ENCODE results near the gene RPL22L1. TPM values are rescaled to one million over a fixed set of nuclear protein-coding genes. Genes with fewer than 3 reads are reported as not detected.
"Not testable (repeated sequence)": the region's sequence is repeated elsewhere in the genome, so short reads cannot be mapped to it uniquely, and the experiment has no call there.

Gene RPL22L1
- total and polyA plus RNA-seq, 11 donors, result 8.6 to 97.3 (median 29.2) TPM

GRCh38 chr3:170893895-170894294 lies 23.9 kb upstream of the RPL22L1 start:
- Histone ChIP-seq H3K36me3 (peaks cover 0 to 10% (median 2%) of the 10 kb centered on the region in 9 donors), H3K4me3 (no peak overlapping the region), H3K4me1 (no peaks in the 10 kb centered on the region), H3K9me3 (no peaks in the 10 kb centered on the region), H3K27ac (no peak overlapping the region), H3K27me3 (no peaks in the 10 kb centered on the region)
- intact Hi-C loops (cut with DNase I), result no loop called here
- no peak for TF ChIP-seq POLR2A (IDR thresholded peaks at IDR 0.05)
- TF ChIP-seq, protein P1, sequence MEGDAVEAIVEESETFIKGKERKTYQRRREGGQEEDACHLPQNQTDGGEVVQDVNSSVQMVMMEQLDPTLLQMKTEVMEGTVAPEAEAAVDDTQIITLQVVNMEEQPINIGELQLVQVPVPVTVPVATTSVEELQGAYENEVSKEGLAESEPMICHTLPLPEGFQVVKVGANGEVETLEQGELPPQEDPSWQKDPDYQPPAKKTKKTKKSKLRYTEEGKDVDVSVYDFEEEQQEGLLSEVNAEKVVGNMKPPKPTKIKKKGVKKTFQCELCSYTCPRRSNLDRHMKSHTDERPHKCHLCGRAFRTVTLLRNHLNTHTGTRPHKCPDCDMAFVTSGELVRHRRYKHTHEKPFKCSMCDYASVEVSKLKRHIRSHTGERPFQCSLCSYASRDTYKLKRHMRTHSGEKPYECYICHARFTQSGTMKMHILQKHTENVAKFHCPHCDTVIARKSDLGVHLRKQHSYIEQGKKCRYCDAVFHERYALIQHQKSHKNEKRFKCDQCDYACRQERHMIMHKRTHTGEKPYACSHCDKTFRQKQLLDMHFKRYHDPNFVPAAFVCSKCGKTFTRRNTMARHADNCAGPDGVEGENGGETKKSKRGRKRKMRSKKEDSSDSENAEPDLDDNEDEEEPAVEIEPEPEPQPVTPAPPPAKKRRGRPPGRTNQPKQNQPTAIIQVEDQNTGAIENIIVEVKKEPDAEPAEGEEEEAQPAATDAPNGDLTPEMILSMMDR (IDR thresholded peaks at IDR 0.05), result no peak
- no peak for ATAC-seq
- DNase-seq, result no peak
- 97 to 99% (median 98%) methylated on average over 8 of the region's 8 CpGs for WGBS, 4 donors

DNA sequence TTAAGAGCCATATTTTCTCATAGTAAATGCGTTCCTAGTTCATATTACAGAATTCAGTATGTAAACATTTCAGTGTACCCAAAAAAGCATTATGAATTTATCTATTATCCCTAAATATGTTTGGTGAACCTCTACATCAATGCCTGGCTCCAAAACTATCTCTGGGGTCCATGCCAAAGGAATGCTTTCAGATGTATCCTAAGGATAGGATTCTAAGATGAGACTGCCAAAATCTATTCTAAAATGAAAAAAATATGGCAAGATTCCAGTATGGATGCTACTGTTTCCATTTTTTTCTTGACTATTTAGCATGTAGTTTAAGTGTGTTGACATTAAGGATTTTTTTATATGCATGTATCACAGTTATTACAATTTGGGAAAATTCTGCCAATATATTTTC lies 19.6 kb upstream of the RPL22L1 start:
- Histone ChIP-seq H3K36me3 (peaks cover 0 to 10% (median 2%) of the 10 kb centered on the region in 9 donors), H3K4me3 (no peak overlapping the region), H3K9me3 (no peaks in the 10 kb centered on the region), H3K27ac (no peak overlapping the region), H3K27me3 (peaks cover 0 to 4% (median 0%) of the 10 kb centered on the region in 9 donors), H3K4me1 (no peaks in the 10 kb centered on the region)
- WGBS, 4 donors, result 74 to 82% (median 77%) methylated on average over 1 of the region's 1 CpG
- ATAC-seq (no peak), DNase-seq (no peak)
- TF ChIP-seq, protein P1 (IDR thresholded peaks at IDR 0.05), result no peak
- no peak for TF ChIP-seq POLR2A (IDR thresholded peaks at IDR 0.05)
- intact Hi-C loops (cut with DNase I), result no loop called here

DNA sequence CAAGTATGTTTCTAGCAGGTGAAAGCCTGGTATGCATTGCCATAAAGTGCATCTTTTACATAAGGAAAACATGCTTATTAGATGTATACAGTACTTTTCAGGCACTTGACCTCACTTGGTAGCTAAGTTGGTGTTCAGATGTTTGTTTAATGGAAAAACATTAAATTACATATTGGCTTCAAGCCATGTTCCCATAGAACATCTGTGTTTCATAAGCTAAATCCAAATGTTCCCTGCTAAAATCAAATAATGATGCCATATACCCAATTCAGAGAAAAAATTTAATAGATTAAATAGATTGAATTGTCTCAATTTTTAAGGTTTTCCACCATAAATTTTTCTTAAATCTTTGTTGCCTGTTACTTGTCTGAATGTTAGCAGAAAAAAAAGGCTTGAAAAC lies 19.1 kb upstream of the RPL22L1 start:
- H3K4me1 ChIP-seq, result no peaks in the 10 kb centered on the region
- peaks cover 0 to 4% (median 0%) of the 10 kb centered on the region in 9 donors for H3K27me3 ChIP-seq
- intact Hi-C loops (cut with DNase I), result no loop called here
- H3K27ac ChIP-seq, result no peak overlapping the region
- DNase-seq, result no peak
- TF ChIP-seq POLR2A (IDR thresholded peaks at IDR 0.05), result no peak
- TF ChIP-seq, protein P1 (IDR thresholded peaks at IDR 0.05), result no peak
- peaks cover 0 to 10% (median 2%) of the 10 kb centered on the region in 9 donors for H3K36me3 ChIP-seq
- H3K4me3 ChIP-seq, result no peak overlapping the region
- H3K9me3 ChIP-seq, result no peaks in the 10 kb centered on the region
- ATAC-seq, result no peak

DNA sequence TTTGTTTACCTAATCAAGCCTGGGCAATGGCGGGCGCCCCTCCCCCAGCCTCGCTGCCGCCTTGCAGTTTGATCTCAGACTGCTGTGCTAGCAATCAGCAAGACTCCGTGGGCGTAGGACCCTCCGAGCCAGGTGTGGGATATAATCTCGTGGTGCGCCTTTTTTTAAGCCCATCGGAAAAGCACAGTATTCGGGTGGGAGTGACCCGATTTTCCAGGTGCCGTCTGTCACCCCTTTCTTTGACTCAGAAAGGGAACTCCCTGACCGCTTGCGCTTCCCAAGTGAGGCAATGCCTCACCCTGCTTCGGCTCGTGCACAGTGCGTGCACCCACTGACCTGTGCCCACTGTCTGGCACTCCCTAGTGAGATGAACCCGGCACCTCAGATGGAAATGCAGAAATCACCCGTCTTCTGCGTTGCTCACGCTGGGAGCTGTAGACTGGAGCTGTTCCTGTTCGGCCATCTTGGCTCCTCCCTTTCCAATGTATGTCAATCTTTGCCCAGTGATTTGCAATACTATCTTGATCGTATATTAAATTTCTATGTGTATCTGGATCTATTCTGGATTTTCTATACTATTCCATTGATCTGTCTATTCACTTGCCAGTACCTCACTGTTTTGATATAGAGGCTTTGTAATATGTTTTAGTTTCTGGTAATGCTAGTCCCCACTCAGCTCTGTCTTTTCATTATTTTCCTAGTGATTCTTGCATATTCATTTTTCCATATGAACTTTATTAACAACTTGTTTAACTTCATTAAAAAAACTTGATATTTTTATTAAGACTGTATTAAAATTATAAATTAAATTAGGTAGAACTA lies 14.3 kb upstream of the RPL22L1 start:
- H3K36me3 ChIP-seq; H3K27ac ChIP-seq; H3K4me1 ChIP-seq; intact Hi-C loops (cut with DNase I); H3K9me3 ChIP-seq; DNase-seq; H3K4me3 ChIP-seq; H3K27me3 ChIP-seq; ATAC-seq: not testable (repeated sequence)
- 91 to 97% (median 91%) methylated on average over 17 to 20 of the region's 24 CpGs for WGBS, 4 donors

GRCh38 chr3:170878688-170879087 lies 8.7 kb upstream of the RPL22L1 start:
- 90 to 100% (median 95%) methylated on average over 2 to 3 of the region's 5 CpGs for WGBS, 4 donors
- H3K27me3 ChIP-seq; DNase-seq; H3K4me3 ChIP-seq; ATAC-seq; H3K36me3 ChIP-seq; intact Hi-C loops (cut with DNase I); H3K27ac ChIP-seq; H3K4me1 ChIP-seq: not testable (repeated sequence)
- peaks cover 0 to 16% (median 3%) of the 10 kb centered on the region in 12 donors for H3K9me3 ChIP-seq

DNA sequence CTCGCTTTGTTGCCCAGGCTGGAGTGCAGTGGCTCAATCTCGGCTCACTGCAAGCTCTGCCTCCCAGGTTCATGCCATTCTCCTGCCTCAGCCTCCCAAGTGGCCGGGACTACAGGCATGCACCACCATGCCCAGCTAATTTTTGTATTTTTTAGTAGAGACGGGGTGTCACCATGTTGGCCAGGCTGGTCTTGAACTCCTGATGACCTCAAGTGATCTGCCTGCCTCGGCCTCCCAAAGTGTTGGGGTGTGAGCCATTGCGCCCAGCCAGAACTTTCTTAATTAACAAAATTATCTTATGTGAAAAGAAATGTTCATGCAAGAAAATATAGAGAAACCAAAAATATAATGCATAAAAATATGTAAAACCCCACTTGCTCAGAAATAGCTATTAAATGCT lies 7.3 kb upstream of the RPL22L1 start:
- intact Hi-C loops (cut with DNase I); DNase-seq; H3K36me3 ChIP-seq; H3K4me1 ChIP-seq; H3K27me3 ChIP-seq; H3K4me3 ChIP-seq; H3K27ac ChIP-seq; ATAC-seq: not testable (repeated sequence)
- 87 to 94% (median 93%) methylated on average over 6 of the region's 6 CpGs for WGBS, 4 donors
- H3K9me3 ChIP-seq, result peaks cover 0 to 16% (median 3%) of the 10 kb centered on the region in 12 donors

Measured in heart left ventricle (tissue), 16 donors.